Endothelial cell (in vitro differentiated cells): ENCODE data around the gene ADAMTSL2. TPM values are rescaled to one million over a fixed set of nuclear protein-coding genes. Genes with fewer than 3 reads are reported as not detected.

Experiments used
- DNase-seq: peaks from one replicate; pipeline ENCODE4 v3.0.0; 2021; ENCODE audit warnings: low spot score
- H3K27ac Mint-ChIP-seq: one replicate; pipeline ENCODE4 v1.8.0; 2021; ENCODE audit warnings: mixed read lengths, inconsistent platforms; ENCODE audit not compliant: unreplicated experiment
- H3K27me3 Mint-ChIP-seq: one replicate; pipeline ENCODE4 v1.8.0; 2021; ENCODE audit warnings: mild to moderate bottlenecking, moderate library complexity, mixed read lengths, inconsistent platforms; ENCODE audit not compliant: unreplicated experiment
- H3K36me3 Mint-ChIP-seq: one replicate; pipeline ENCODE4 v1.8.0; 2021; ENCODE audit warnings: mild to moderate bottlenecking, low read depth, mixed read lengths, inconsistent platforms; ENCODE audit not compliant: unreplicated experiment
- H3K4me1 Mint-ChIP-seq: one replicate; pipeline ENCODE4 v1.8.0; 2021; ENCODE audit warnings: mild to moderate bottlenecking, mixed read lengths, inconsistent platforms; ENCODE audit not compliant: unreplicated experiment
- H3K4me3 Mint-ChIP-seq: one replicate; pipeline ENCODE4 v1.8.0; 2021; ENCODE audit warnings: mild to moderate bottlenecking, mixed read lengths, inconsistent platforms; ENCODE audit not compliant: unreplicated experiment
- H3K9me3 Mint-ChIP-seq: one replicate; pipeline ENCODE4 v1.8.0; 2021; ENCODE audit warnings: mixed read lengths, inconsistent platforms; ENCODE audit not compliant: unreplicated experiment
- CTCF ChIP-seq: fragments of 200-600 bp; sonication (generic); IDR thresholded peaks from one replicate; pipeline ENCODE4 v1.5.0; 2021; ENCODE audit warnings: antibody characterized with exemption; ENCODE audit not compliant: unreplicated experiment
- total RNA-seq: library from RNA; stranded (reverse); fragmentation: NEBNext Ultra II Directional; extraction: Animal tissue kit (Norgen Biotek cat#: 25700); gene quantifications from one replicate; pipeline ENCODE4 v1.2.1, GENCODE V29; 2021; ENCODE audit not compliant: unreplicated experiment

Gene ADAMTSL2
- total RNA-seq, 1 donor from 2014 or later: 5.9 TPM

- peaks cover 4% of the 10 kb centered on the region for H3K4me1 Mint-ChIP-seq
- TF ChIP-seq CTCF: no peak
- no peak for DNase-seq
- no peaks in the 10 kb centered on the region for H3K9me3 Mint-ChIP-seq
- no peaks in the 10 kb centered on the region for H3K36me3 Mint-ChIP-seq
- no peak overlapping the region for H3K27ac Mint-ChIP-seq
- H3K4me3 Mint-ChIP-seq: no peak overlapping the region
- H3K27me3 Mint-ChIP-seq: peaks cover 8% of the 10 kb centered on the region
Measured at GRCh38 chr9:133495327-133496293, 38.9 kb upstream of the ADAMTSL2 start.

- H3K4me1 Mint-ChIP-seq: peaks cover 4% of the 10 kb centered on the region
- no peak for DNase-seq
- no peaks in the 10 kb centered on the region for H3K36me3 Mint-ChIP-seq
- H3K27me3 Mint-ChIP-seq: peaks cover 11% of the 10 kb centered on the region
- TF ChIP-seq CTCF: no peak
- no peak overlapping the region for H3K4me3 Mint-ChIP-seq
- no peak overlapping the region for H3K27ac Mint-ChIP-seq
- no peaks in the 10 kb centered on the region for H3K9me3 Mint-ChIP-seq
Measured at GRCh38 chr9:133496861-133497842, 37.4 kb upstream of the ADAMTSL2 start.

- no peaks in the 10 kb centered on the region for H3K9me3 Mint-ChIP-seq
- peaks cover 4% of the 10 kb centered on the region for H3K4me1 Mint-ChIP-seq
- H3K27me3 Mint-ChIP-seq: peaks cover 8% of the 10 kb centered on the region
- DNase-seq: no peak
- TF ChIP-seq CTCF: no peak
- H3K36me3 Mint-ChIP-seq: no peaks in the 10 kb centered on the region
- no peak overlapping the region for H3K27ac Mint-ChIP-seq
- H3K4me3 Mint-ChIP-seq: no peak overlapping the region
Measured at GRCh38 chr9:133499132-133499891, 35.2 kb upstream of the ADAMTSL2 start.

- H3K27ac Mint-ChIP-seq: no peak overlapping the region
- no peaks in the 10 kb centered on the region for H3K9me3 Mint-ChIP-seq
- H3K36me3 Mint-ChIP-seq: no peaks in the 10 kb centered on the region
- peaks cover 4% of the 10 kb centered on the region for H3K4me1 Mint-ChIP-seq
- TF ChIP-seq CTCF: no peak
- no peak overlapping the region for H3K4me3 Mint-ChIP-seq
- H3K27me3 Mint-ChIP-seq: peaks cover 8% of the 10 kb centered on the region
- DNase-seq: no peak
Measured at GRCh38 chr9:133499892-133500270, 34.6 kb upstream of the ADAMTSL2 start.
